HEK293T (cell line): ENCODE measurements around the gene NDUFS6.

Source experiments
- ARNT ChIP-seq: fragments of 450-650 bp; IDR thresholded peaks from 2 replicates; pipeline ENCODE4 v1.6.1; 2017; ENCODE audit warnings: mild to moderate bottlenecking
- BHLHE40 ChIP-seq: fragments of 450-650 bp; IDR thresholded peaks from 2 replicates; pipeline ENCODE4 v1.6.1; 2016; ENCODE audit warnings: mild to moderate bottlenecking, moderate library complexity, borderline replicate concordance
- ELF4 ChIP-seq: fragments of 450-650 bp; IDR thresholded peaks from 2 replicates; pipeline ENCODE4 v1.6.1; 2017; ENCODE audit warnings: antibody characterized with exemption
- FOXA1 ChIP-seq: fragments of 450-650 bp; IDR thresholded peaks from 2 replicates; pipeline ENCODE4 v1.6.1; 2016; ENCODE audit warnings: mild to moderate bottlenecking
- FOXM1 ChIP-seq: fragments of 450-650 bp; IDR thresholded peaks from 2 replicates; pipeline ENCODE4 v1.6.1; 2017; ENCODE audit warnings: mild to moderate bottlenecking, borderline replicate concordance
- HDGF ChIP-seq: fragments of 450-650 bp; IDR thresholded peaks from 2 replicates; pipeline ENCODE4 v1.6.1; 2017; ENCODE audit warnings: antibody characterized with exemption, borderline replicate concordance
- L3MBTL2 ChIP-seq: fragments of 450-650 bp; conservative IDR thresholded peaks from 2 replicates; pipeline ENCODE4 v1.6.1; 2016; ENCODE audit warnings: mild to moderate bottlenecking
- LEF1 ChIP-seq: fragments of 450-650 bp; IDR thresholded peaks from 2 replicates; pipeline ENCODE4 v1.6.1; 2017; ENCODE audit warnings: mild to moderate bottlenecking, borderline replicate concordance
- NFRKB ChIP-seq: fragments of 450-650 bp; IDR thresholded peaks from 2 replicates; pipeline ENCODE4 v1.6.1; 2016; ENCODE audit warnings: mild to moderate bottlenecking, moderate library complexity
- SP1 ChIP-seq: fragments of 450-650 bp; IDR thresholded peaks from 2 replicates; pipeline ENCODE4 v1.6.1; 2017
- SUZ12 ChIP-seq: fragments of 450-650 bp; IDR thresholded peaks from 2 replicates; pipeline ENCODE4 v1.6.1; 2016; ENCODE audit warnings: mild to moderate bottlenecking
- TARDBP ChIP-seq: fragments of 450-650 bp; IDR thresholded peaks from 2 replicates; pipeline ENCODE4 v1.6.1; 2016
- ZNF384 ChIP-seq: fragments of 450-650 bp; IDR thresholded peaks from 2 replicates; pipeline ENCODE4 v1.6.1; 2016
- TF ChIP-seq, protein P1 (sequence below): fragments of 450-650 bp; IDR thresholded peaks from 2 replicates; pipeline ENCODE4 v1.6.1; 2016

DNA sequence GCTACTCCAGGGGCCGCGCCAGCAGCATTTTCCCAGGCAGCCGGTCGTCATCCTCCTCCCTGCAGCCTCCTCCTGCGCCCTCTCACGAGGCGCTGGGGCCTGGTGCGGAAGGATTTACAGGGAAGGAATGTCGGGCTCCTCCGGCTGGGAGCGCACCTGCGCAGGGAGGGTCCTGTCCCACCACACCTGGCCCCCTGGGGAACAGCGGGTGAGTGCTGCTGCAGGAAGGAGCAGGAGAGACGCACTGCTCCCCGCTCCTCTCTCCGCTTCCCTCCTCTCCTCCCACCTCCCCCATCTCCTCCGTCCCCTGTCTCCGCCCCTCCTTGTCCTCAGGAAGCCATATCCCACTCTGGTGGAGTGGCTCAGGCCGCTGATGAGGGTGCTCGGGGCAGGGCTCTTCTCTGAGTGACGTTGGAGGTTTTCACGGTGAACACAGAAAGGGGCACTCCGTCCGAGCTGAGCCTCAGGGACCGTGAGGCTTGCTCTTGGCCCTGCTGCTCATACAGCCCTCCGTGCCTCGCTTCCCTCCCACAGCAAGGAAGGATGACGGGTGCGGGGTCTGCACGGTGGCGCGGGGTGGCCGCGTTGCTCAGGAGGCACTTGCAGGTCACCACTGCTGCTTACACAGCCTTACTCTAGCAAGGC is 50.2 kb downstream of the NDUFS6 start:
- TF ChIP-seq ELF4: no peak
- no peak for TF ChIP-seq FOXM1
- no peak for TF ChIP-seq SP1
- no peak for TF ChIP-seq LEF1
- TF ChIP-seq TARDBP: no peak
- TF ChIP-seq SUZ12: no peak
- no peak for TF ChIP-seq ZNF384
- TF ChIP-seq, protein P1, sequence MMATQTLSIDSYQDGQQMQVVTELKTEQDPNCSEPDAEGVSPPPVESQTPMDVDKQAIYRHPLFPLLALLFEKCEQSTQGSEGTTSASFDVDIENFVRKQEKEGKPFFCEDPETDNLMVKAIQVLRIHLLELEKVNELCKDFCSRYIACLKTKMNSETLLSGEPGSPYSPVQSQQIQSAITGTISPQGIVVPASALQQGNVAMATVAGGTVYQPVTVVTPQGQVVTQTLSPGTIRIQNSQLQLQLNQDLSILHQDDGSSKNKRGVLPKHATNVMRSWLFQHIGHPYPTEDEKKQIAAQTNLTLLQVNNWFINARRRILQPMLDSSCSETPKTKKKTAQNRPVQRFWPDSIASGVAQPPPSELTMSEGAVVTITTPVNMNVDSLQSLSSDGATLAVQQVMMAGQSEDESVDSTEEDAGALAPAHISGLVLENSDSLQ: no peak
- no peak for TF ChIP-seq L3MBTL2
- no peak for TF ChIP-seq NFRKB
- TF ChIP-seq ARNT: no peak
- TF ChIP-seq BHLHE40: no peak
- no peak for TF ChIP-seq HDGF
- TF ChIP-seq FOXA1: no peak
